WERI-Rb-1 (cell line): Measurements from ENCODE around the gene ATP6V1D.
A peak's percentile ranks its signal among the peaks of the same experiment; 100 is the strongest.

Source experiments
- DNase-seq: peaks from one replicate; pipeline ENCODE4 v3.0.0-alpha.2; 2020
- H3K27ac ChIP-seq: fragments of 250-450 bp; sonication (Bioruptor Pico); 2 replicates; pipeline ENCODE4 v1.5.1; 2020; ENCODE audit warnings: mild to moderate bottlenecking, moderate library complexity
- H3K27me3 ChIP-seq: fragments of 250-450 bp; sonication (Bioruptor Pico); 2 replicates; pipeline ENCODE4 v1.5.1; 2021; ENCODE audit warnings: mild to moderate bottlenecking, low read depth, moderate library complexity; ENCODE audit not compliant: insufficient read depth, severe bottlenecking
- H3K36me3 ChIP-seq: fragments of 250-450 bp; sonication (Bioruptor Pico); 2 replicates; pipeline ENCODE4 v1.5.1; 2020; ENCODE audit warnings: mild to moderate bottlenecking, moderate library complexity
- H3K4me3 ChIP-seq: 2 replicates; pipeline ENCODE4 v1.5.1; 2011; ENCODE audit warnings: low read depth, mild to moderate bottlenecking, control low read depth, low read length
- H3K9me3 ChIP-seq: fragments of 250-450 bp; sonication (Bioruptor Pico); 2 replicates; pipeline ENCODE4 v1.5.1; 2021; ENCODE audit warnings: mild to moderate bottlenecking, moderate library complexity; ENCODE audit not compliant: severe bottlenecking
- TF ChIP-seq, protein P1 (sequence below): IDR thresholded peaks from 2 replicates; pipeline ENCODE4 v1.5.1; 2011; ENCODE audit warnings: low read depth, mild to moderate bottlenecking, control low read depth, inconsistent platforms, low read length

ATP6V1D gene

GRCh38 chr14:67389811-67390534 lies 30.4 kb upstream of the ATP6V1D start:
- TF ChIP-seq, protein P1, sequence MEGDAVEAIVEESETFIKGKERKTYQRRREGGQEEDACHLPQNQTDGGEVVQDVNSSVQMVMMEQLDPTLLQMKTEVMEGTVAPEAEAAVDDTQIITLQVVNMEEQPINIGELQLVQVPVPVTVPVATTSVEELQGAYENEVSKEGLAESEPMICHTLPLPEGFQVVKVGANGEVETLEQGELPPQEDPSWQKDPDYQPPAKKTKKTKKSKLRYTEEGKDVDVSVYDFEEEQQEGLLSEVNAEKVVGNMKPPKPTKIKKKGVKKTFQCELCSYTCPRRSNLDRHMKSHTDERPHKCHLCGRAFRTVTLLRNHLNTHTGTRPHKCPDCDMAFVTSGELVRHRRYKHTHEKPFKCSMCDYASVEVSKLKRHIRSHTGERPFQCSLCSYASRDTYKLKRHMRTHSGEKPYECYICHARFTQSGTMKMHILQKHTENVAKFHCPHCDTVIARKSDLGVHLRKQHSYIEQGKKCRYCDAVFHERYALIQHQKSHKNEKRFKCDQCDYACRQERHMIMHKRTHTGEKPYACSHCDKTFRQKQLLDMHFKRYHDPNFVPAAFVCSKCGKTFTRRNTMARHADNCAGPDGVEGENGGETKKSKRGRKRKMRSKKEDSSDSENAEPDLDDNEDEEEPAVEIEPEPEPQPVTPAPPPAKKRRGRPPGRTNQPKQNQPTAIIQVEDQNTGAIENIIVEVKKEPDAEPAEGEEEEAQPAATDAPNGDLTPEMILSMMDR = peak; percentile 13; the same call in 1 of the 2 replicates
- no peaks in the 10 kb centered on the region for H3K9me3 ChIP-seq
- H3K4me3 ChIP-seq = no peak overlapping the region
- DNase-seq = no peak
- H3K36me3 ChIP-seq = peaks cover 12% of the 10 kb centered on the region
- H3K27me3 ChIP-seq = no peaks in the 10 kb centered on the region
- H3K27ac ChIP-seq = no peak overlapping the region

GRCh38 chr14:67389275-67389674 lies 29.7 kb upstream of the ATP6V1D start:
- DNase-seq = no peak
- no peak overlapping the region for H3K27ac ChIP-seq

DNA sequence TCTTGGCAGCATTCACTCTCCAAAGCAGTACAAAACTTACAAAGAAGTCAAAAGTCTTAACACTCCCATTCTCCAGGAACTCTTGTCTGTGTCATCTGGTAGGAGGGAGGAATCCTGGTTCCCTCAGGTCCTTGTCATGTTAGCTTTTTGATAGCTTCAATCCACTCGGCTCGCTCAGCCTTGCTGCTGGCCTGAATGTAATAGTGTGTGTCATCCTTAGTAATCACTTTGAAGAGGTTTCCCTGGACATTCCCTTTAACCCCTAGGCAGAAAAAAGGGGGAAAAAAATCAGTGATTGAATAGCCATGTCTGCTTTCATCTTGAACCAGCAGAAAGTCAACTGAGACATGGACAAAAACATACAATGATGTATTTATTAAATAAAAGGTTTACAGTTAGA lies 27.6 kb upstream of the ATP6V1D start:
- DNase-seq = no peak
- Histone ChIP-seq H3K4me3 (no peak overlapping the region), H3K36me3 (peaks cover 39% of the 10 kb centered on the region), H3K9me3 (no peaks in the 10 kb centered on the region), H3K27ac (no peak overlapping the region), H3K27me3 (no peaks in the 10 kb centered on the region)
- TF ChIP-seq, protein P1 = no peak

More at GRCh38 chr14:67389275-67389674, 29.7 kb upstream of the ATP6V1D start:
- Histone ChIP-seq H3K9me3 (no peaks in the 10 kb centered on the region), H3K4me3 (no peak overlapping the region), H3K36me3 (peaks cover 19% of the 10 kb centered on the region), H3K27me3 (no peaks in the 10 kb centered on the region)
- TF ChIP-seq, protein P1 = no peak

DNA sequence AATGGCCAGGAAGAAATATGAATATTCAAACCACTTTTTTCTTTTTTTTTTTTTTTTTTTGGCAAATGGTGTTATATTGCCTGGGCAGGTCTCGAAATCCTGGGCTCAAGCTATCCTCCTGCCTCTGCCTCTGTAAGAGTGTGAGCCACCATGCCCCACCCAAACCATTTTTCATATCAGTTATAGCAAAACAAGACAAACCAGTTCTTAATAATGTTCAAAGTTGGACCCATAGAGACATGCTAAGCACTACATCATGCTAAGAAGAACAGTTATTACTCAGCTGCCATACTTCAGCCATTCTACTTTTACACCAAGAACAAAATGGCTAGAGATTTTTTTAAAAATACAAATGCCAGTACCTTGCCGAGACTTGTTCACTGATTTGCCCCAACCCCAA lies 26.0 kb upstream of the ATP6V1D start:
- no peak overlapping the region for H3K27ac ChIP-seq
- no peak for DNase-seq
- no peaks in the 10 kb centered on the region for H3K27me3 ChIP-seq
- H3K4me3 ChIP-seq = no peak overlapping the region
- H3K9me3 ChIP-seq = no peaks in the 10 kb centered on the region
- TF ChIP-seq, protein P1 = no peak
- peaks cover 55% of the 10 kb centered on the region for H3K36me3 ChIP-seq

DNA sequence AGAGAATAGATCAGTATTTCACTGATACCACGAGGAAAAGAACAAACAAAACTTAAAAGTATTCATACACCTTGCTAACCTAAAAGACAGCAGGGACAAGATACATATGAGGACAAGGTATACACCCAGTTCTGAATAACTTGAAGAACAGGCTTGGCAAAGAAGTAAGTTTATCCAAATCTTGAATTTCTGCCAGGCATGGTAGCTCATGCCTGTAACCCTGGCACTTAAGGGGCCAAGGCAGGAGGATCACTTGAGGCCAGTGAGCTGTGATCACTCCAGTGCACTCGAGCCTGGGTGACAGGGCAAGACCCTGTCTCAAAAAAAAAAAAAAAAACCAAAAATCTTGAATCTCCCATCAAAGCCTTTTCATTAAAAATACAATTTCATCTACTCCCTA lies 25.5 kb upstream of the ATP6V1D start:
- Histone ChIP-seq H3K27me3 (no peaks in the 10 kb centered on the region), H3K9me3 (no peaks in the 10 kb centered on the region), H3K36me3 (peaks cover 60% of the 10 kb centered on the region), H3K27ac (no peak overlapping the region), H3K4me3 (no peak overlapping the region)
- DNase-seq = no peak
- TF ChIP-seq, protein P1 = no peak

- TF ChIP-seq, protein P1 = no peak
- no peaks in the 10 kb centered on the region for H3K9me3 ChIP-seq
Observed at GRCh38 chr14:67377916-67378315, 18.3 kb upstream of the ATP6V1D start.

More at GRCh38 chr14:67377916-67378315, 18.3 kb upstream of the ATP6V1D start:
- H3K4me3 ChIP-seq = no peak overlapping the region
- H3K27ac ChIP-seq = no peak overlapping the region
- DNase-seq = no peak
- H3K27me3 ChIP-seq = no peaks in the 10 kb centered on the region
- H3K36me3 ChIP-seq = peaks cover 86% of the 10 kb centered on the region
